ENCODE data around the gene USP47. TPM values are rescaled to one million over a fixed set of nuclear protein-coding genes. Genes with fewer than 3 reads are reported as not detected.

USP47 gene
- total and polyA plus RNA-seq, 2 of the 13 experiments (the other 11 are each of a cell fraction or from before 2014, with no cell fraction given) = 12.2 to 52.7 TPM

- WGBS (ENCODE audit: low lambda C conversion rate) = 60% methylated on average over 8 of the region's 8 CpGs
Measured at GRCh38 chr11:11807811-11808782, 33.7 kb upstream of the USP47 start.

More at GRCh38 chr11:11807811-11808782, 33.7 kb upstream of the USP47 start:
- Histone ChIP-seq H4K20me1 (ENCODE audit: insufficient read depth, low read length) (no peaks in the 10 kb centered on the region), H2AFZ (ENCODE audit: low read length) (no peak overlapping the region), H3K9me3 (ENCODE audit: low read length) (no peaks in the 10 kb centered on the region), H3K36me3 (replicated peaks in 1 of 2; ENCODE audit: control insufficient read depth in 1 of 2, insufficient read depth in 2 of 2, low read length in 2 of 2) (no peaks in the 10 kb centered on the region), H3K27me3 (ENCODE audit: control insufficient read depth in 1 of 2, insufficient read depth in 2 of 2, low read length in 2 of 2) (no peaks in the 10 kb centered on the region), H3K4me2 (ENCODE audit: low read depth, low read length) (no peak overlapping the region), H3K27ac (ENCODE audit: extremely low read length, insufficient read depth, low read length) (no peak overlapping the region), H3K4me3 (replicated peaks in 1 of 3; ENCODE audit: insufficient read depth in 1 of 3, low read depth in 2 of 3, low read length in 3 of 3) (no peak overlapping the region), H3K4me1 (ENCODE audit: insufficient read depth, low read length) (peaks cover 9% of the 10 kb centered on the region), H3K79me2 (ENCODE audit: insufficient read depth, low read length) (no peaks in the 10 kb centered on the region), H3K9ac (ENCODE audit: insufficient read depth, low read depth, low read length) (no peak overlapping the region)
- in situ Hi-C loops (cut with HindIII; ENCODE audit: extremely low pct_ligation_motif_present, low pct_unique_long_range_greater_than_20kb) = loop anchor here (25.0 kb wide), 1 partner anchor 479 kb away; no protein-coding TSS in a partner anchor
- ChIA-PET CTCF (ENCODE audit: low intra/inter-chr PET ratio, low total read pairs) (no interaction called here), POLR2A (interaction anchor here (1.2 kb wide), 1 partner anchor 999 kb away, joined by 3 read pairs; the partner anchor contains the start of gene EIF4G2)
- no peak for TF ChIP-seq NFIB (CRISPR knock-in tag; IDR thresholded peaks at IDR 0.05; ENCODE audit: borderline replicate concordance)
- TF ChIP-seq EZH2 (conservative IDR thresholded peaks at IDR 0.05; ENCODE audit: low read depth, low read length) = no peak
- TF ChIP-seq ZNF513 (CRISPR knock-in tag; conservative IDR thresholded peaks at IDR 0.05) = no peak
- TF ChIP-seq MAFF (IDR thresholded peaks at IDR 0.05; ENCODE audit: low read depth, low read length) = no peak
- TF ChIP-seq, protein P1, sequence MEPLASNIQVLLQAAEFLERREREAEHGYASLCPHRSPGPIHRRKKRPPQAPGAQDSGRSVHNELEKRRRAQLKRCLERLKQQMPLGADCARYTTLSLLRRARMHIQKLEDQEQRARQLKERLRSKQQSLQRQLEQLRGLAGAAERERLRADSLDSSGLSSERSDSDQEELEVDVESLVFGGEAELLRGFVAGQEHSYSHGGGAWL (CRISPR knock-in tag; IDR thresholded peaks at IDR 0.05) = no peak
- no peak for TF ChIP-seq XBP1 (CRISPR knock-in tag; IDR thresholded peaks at IDR 0.05)
- no peak for TF ChIP-seq ZNF550 (CRISPR knock-in tag; IDR thresholded peaks at IDR 0.05; ENCODE audit: borderline replicate concordance)
- no peak for TF ChIP-seq GATAD2A (CRISPR knock-in tag; IDR thresholded peaks at IDR 0.05)
- TF ChIP-seq TAF15 (IDR thresholded peaks at IDR 0.05; ENCODE audit: low read depth, low read length, poor library complexity, severe bottlenecking) = no peak
- no peak for TF ChIP-seq ZC3H13 (CRISPR knock-in tag; IDR thresholded peaks at IDR 0.05)
- no peak for TF ChIP-seq RFXANK (CRISPR knock-in tag; IDR thresholded peaks at IDR 0.05)
- no peak for TF ChIP-seq THAP7 (CRISPR knock-in tag; IDR thresholded peaks at IDR 0.05)
- no peak for DNase-seq (ENCODE audit: low spot score)
- intact Hi-C loops (cut with micrococcal nuclease; ENCODE audit: unreplicated experiment) = no loop called here
- ATAC-seq = no peak
- BruUV-seq (replicated peaks) = no TSS peak
- FAIRE-seq = no peak
